Posterior vena cava (tissue), 2 donors: Measurements from ENCODE around the gene RASA2. TPM values are rescaled to one million over a fixed set of nuclear protein-coding genes. Genes with fewer than 3 reads are reported as not detected.
A peak's percentile ranks its signal among the peaks of the same experiment; 100 is the strongest.
"Not testable (repeated sequence)": the region's sequence is repeated elsewhere in the genome, so short reads cannot be mapped to it uniquely, and the experiment has no call there.

ENCODE experiments used
- DNase-seq: peaks from one replicate; pipeline ENCODE4 v3.0.0-alpha.2; 2020; ENCODE audit warnings: low spot score
- intact Hi-C, 2 donors: fragments of 100-400 bp; cut with DNase I; formaldehyde crosslinking; loops; one replicate each; pipeline versions ENCODE4 v1.14.1 to v1.14.2; 2022 to 2023
- total RNA-seq, 2 donors: library from RNA; stranded (reverse); fragmentation: NEBNext Ultra II Directional; extraction: Animal tissue kit (Norgen Biotek cat#: 25700); gene quantifications; one replicate each; pipeline ENCODE4 v1.2.1, GENCODE V29; 2021
- donor health status: DM: yes; HTN: yes; CAD: no.
- donor health status: DM: yes; HTN: yes; CAD: no.

RASA2 gene
- total RNA-seq, 2 donors from 2014 or later, result 17.1 to 21.4 TPM

DNA sequence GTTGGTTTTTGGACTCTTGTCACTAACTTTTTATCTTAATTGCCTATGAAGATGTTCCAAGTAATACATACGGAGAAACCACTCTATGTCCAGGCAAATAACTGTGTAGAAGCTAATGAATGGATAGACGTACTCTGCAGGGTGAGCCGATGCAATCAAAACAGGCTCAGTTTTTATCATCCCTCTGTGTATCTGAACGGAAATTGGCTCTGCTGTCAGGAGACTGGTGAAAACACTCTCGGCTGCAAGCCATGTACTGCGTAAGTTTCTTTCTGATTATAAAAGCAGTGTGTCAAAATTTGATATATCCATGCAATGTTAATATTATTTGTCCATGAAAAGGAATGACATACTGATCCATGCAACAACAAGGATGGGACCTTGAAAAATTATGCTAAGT, 121.6 kb downstream of the RASA2 start:
- intact Hi-C loops, result loop anchor here in 1 of 2 donors (5.0 kb wide), 1 partner anchor 124 kb away; no protein-coding TSS in a partner anchor

GRCh38 chr3:141610939-141611338, 124.1 kb downstream of the RASA2 start:
- no peak for DNase-seq
- intact Hi-C loops, result no loop called here

More for the DNA sequence above, 121.6 kb downstream of the RASA2 start:
- no peak for DNase-seq

GRCh38 chr3:141618103-141618910, 131.5 kb downstream of the RASA2 start:
- DNase-seq, result no peak
- intact Hi-C loops, result no loop called here

GRCh38 chr3:141618938-141619337, 132.1 kb downstream of the RASA2 start:
- DNase-seq, result no peak
- intact Hi-C loops, result no loop called here

GRCh38 chr3:141619450-141619849, 132.6 kb downstream of the RASA2 start:
- intact Hi-C loops, result no loop called here
- DNase-seq, result no peak

DNA sequence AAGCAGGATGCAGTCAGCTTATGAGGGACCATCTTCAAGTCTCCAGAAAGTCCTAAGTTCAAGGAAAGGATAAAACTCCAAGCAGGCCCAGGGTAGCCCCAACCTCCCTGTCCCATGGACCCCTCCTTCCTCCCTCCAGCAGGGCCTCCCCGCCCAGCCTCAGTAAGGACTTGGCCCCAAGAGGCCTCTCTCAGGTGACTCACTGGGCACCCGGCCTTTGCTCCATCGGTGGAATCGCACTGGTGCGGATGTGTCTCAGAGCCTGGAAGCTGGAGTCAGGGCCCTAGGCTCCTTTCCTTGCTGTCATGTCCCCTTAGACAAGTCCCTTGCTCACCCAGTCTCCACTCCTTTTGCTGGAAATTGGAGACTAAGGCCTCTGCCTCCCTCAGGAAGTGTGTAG, 136.9 kb downstream of the RASA2 start:
- intact Hi-C loops, result no loop called here
- DNase-seq, result no peak

GRCh38 chr3:141625506-141625905, 138.7 kb downstream of the RASA2 start:
- DNase-seq, result no peak
- intact Hi-C loops, result no loop called here

GRCh38 chr3:141628334-141628733, 141.5 kb downstream of the RASA2 start:
- intact Hi-C loops, DNase-seq: not testable (repeated sequence)

GRCh38 chr3:141628868-141629441, 142.1 kb downstream of the RASA2 start:
- intact Hi-C loops, result loop anchor here in 1 of 2 donors (1.0 kb wide), 1 partner anchor 20 kb away; no protein-coding TSS in a partner anchor
- DNase-seq, result not testable (repeated sequence)

DNA sequence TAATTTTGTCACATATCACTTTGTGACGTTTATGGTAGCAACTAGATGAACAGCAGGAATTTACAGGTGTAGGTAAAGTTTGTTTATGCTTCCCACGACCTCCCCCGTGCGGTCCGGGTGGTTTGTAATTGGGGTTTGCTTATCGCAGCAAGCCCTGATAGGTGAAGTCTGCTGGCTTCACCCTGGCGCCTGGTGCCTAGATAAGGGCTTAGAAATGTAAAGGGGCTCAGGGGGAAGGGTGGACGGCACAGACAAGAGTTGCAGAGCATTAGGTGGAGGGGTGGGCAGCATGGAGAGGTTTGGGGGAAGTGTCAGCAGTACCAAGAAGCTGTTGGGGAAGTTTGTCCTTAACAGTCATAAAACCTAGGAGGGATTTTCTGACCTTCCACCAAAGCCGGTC, 143.1 kb downstream of the RASA2 start:
- no peak for DNase-seq
- intact Hi-C loops, result loop anchor here in 1 of 2 donors (1.0 kb wide), 1 partner anchor 19 kb away; no protein-coding TSS in a partner anchor

- intact Hi-C loops, result no loop called here
- no peak for DNase-seq
Measured at GRCh38 chr3:141632779-141633374, 146.1 kb downstream of the RASA2 start.

GRCh38 chr3:141642215-141642614, 155.4 kb downstream of the RASA2 start:
- DNase-seq, result no peak
- intact Hi-C loops, result no loop called here

GRCh38 chr3:141643391-141643790, 156.6 kb downstream of the RASA2 start:
- no peak for DNase-seq
- intact Hi-C loops, result no loop called here

GRCh38 chr3:141643796-141644195, 157.0 kb downstream of the RASA2 start:
- DNase-seq, result no peak
- intact Hi-C loops, result loop anchor here in 1 of 2 donors (2.0 kb wide), 1 partner anchor 347 kb away; no protein-coding TSS in a partner anchor

GRCh38 chr3:141644931-141645330, 158.1 kb downstream of the RASA2 start:
- peak; percentile 96 for DNase-seq
- intact Hi-C loops, result loop anchor here in 1 of 2 donors (2.0 kb wide), 1 partner anchor 346 kb away; no protein-coding TSS in a partner anchor

DNA sequence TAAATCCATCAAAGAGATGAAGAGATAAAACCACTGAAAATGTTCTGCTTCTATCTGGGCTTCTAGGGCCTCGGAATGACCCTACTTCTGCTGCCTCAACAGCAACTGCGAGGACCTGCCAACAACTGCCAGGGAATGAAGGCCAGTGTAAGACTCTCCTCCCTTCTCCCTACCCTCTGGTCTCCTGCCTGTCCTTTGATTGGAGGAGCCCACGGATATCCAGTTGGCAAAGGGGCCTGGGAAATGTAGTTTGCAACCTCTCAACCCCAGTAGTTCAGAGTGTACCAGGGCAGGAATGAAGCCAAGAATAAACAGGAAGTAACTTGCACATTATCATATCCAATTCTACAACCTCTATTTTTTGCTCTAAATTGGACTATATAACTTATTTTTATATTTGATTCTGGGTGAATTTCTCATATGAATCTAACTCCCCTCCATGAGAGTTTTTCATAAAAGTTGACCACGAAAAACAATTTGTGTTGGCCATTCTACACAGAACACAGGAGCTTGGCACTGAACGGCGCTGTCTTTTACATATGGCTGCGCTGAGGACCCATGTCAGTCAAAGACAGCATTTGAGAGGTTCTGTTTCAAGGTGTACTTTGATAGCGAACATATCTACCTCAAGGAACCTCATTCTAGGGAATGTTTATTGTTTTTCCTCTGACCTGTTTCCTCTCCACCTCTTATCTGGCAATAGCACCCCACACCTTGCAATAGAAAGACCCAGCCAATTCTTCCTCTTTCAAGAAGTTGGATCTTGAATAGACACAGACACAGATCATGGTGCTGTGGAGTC, 160.1 kb downstream of the RASA2 start:
- intact Hi-C loops, result no loop called here

GRCh38 chr3:141647562-141647915, 160.7 kb downstream of the RASA2 start:
- no peak for DNase-seq
- intact Hi-C loops, result no loop called here

More for the DNA sequence above, 160.1 kb downstream of the RASA2 start:
- DNase-seq, result no peak

- DNase-seq, result no peak
- intact Hi-C loops, result no loop called here
Measured at GRCh38 chr3:141648055-141648910, 161.5 kb downstream of the RASA2 start.
